WTC11 (cell line): ENCODE data around the gene VARS1.

Source experiments
- NFYB ChIP-seq: sonication (generic); formaldehyde crosslinking; conservative IDR thresholded peaks from 2 replicates; pipeline ENCODE4 v1.8.0; 2022; ENCODE audit warnings: low read depth, missing genetic modification reagents
- SP1 ChIP-seq: sonication (generic); formaldehyde crosslinking; conservative IDR thresholded peaks from 2 replicates; pipeline ENCODE4 v1.8.1; 2022; ENCODE audit warnings: missing genetic modification reagents
- ZNF423 ChIP-seq: fragments of 250-450 bp; sonication (Bioruptor Pico); IDR thresholded peaks from 2 replicates; pipeline ENCODE4 v2.1.2; 2022; ENCODE audit warnings: mild to moderate bottlenecking, moderate library complexity
- TF ChIP-seq, protein P1 (sequence below): fragments of 200-600 bp; IDR thresholded peaks from 2 replicates; pipeline ENCODE4 v1.8.0; 2022; ENCODE audit warnings: antibody characterized with exemption

DNA sequence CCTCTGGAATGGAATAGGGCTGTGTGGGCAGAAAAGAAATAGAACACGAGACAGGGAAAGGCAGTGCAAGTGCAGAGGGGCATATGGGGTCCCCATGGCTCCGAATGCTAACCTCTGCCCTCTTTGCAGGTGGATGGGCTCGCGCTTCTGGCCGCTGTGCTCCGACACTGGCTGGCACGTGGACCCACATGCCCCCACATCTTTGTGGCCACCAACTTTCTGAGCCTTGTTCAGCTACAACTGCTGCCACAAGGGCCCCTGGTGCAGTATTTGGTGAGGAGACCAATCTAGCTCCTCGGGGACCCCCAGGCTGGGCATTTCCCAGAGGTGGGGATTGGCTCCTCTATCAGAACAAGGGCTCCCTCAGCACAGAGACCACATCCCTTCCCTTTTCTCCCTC is 34.2 kb downstream of the VARS1 start:
- TF ChIP-seq, protein P1, sequence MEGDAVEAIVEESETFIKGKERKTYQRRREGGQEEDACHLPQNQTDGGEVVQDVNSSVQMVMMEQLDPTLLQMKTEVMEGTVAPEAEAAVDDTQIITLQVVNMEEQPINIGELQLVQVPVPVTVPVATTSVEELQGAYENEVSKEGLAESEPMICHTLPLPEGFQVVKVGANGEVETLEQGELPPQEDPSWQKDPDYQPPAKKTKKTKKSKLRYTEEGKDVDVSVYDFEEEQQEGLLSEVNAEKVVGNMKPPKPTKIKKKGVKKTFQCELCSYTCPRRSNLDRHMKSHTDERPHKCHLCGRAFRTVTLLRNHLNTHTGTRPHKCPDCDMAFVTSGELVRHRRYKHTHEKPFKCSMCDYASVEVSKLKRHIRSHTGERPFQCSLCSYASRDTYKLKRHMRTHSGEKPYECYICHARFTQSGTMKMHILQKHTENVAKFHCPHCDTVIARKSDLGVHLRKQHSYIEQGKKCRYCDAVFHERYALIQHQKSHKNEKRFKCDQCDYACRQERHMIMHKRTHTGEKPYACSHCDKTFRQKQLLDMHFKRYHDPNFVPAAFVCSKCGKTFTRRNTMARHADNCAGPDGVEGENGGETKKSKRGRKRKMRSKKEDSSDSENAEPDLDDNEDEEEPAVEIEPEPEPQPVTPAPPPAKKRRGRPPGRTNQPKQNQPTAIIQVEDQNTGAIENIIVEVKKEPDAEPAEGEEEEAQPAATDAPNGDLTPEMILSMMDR, result no peak
- TF ChIP-seq ZNF423, result no peak
- TF ChIP-seq SP1 (CRISPR knock-in tag), result no peak
- no peak for TF ChIP-seq NFYB (CRISPR knock-in tag)
